ENCODE data around the gene GNB5.
A peak's percentile ranks its signal among the peaks of the same experiment; 100 is the strongest.

GNB5 gene

GRCh38 chr15:52181938-52182780 lies 9.0 kb downstream of the GNB5 start:
- TF ChIP-seq CTCF (IDR thresholded peaks at IDR 0.05; ENCODE audit: low read depth, low read length, missing control alignments) = no peak
- no peak overlapping the region for H3K4me3 ChIP-seq (ENCODE audit: low read depth, low read length)
- DNase-seq (ENCODE audit: low read depth) = no peak

GRCh38 chr15:52180851-52181450 lies 10.2 kb downstream of the GNB5 start:
- DNase-seq (ENCODE audit: low read depth) = no peak
- TF ChIP-seq CTCF (IDR thresholded peaks at IDR 0.05; ENCODE audit: low read depth, low read length, missing control alignments) = no peak
- H3K4me3 ChIP-seq (ENCODE audit: low read depth, low read length) = peak overlapping the region; percentile 74; the same call in 1 of the 2 replicates

GRCh38 chr15:52180196-52180835 lies 10.9 kb downstream of the GNB5 start:
- no peak for TF ChIP-seq CTCF (IDR thresholded peaks at IDR 0.05; ENCODE audit: low read depth, low read length, missing control alignments)
- DNase-seq (ENCODE audit: low read depth) = no peak
- peak overlapping the region; percentile 74 for H3K4me3 ChIP-seq (ENCODE audit: low read depth, low read length)

- peak; percentile 61 for DNase-seq (ENCODE audit: low read depth)
- H3K4me3 ChIP-seq (ENCODE audit: low read depth, low read length) = peak overlapping the region; percentile 74
- TF ChIP-seq CTCF (IDR thresholded peaks at IDR 0.05; ENCODE audit: low read depth, low read length, missing control alignments) = no peak
Measured at GRCh38 chr15:52179278-52180195, 11.7 kb downstream of the GNB5 start.

GRCh38 chr15:52178765-52179164 lies 12.4 kb downstream of the GNB5 start:
- TF ChIP-seq CTCF (IDR thresholded peaks at IDR 0.05; ENCODE audit: low read depth, low read length, missing control alignments) = no peak
- no peak for DNase-seq (ENCODE audit: low read depth)
- peak overlapping the region; percentile 74 for H3K4me3 ChIP-seq (ENCODE audit: low read depth, low read length)

GRCh38 chr15:52172869-52173268 lies 18.3 kb downstream of the GNB5 start:
- TF ChIP-seq CTCF (IDR thresholded peaks at IDR 0.05; ENCODE audit: low read depth, low read length, missing control alignments) = no peak
- no peak for DNase-seq (ENCODE audit: low read depth)
- H3K4me3 ChIP-seq (ENCODE audit: low read depth, low read length) = no peak overlapping the region

Measured in GM12864 (cell line).